GM12872 (cell line): ENCODE data around the gene HCFC1.

Experiments used
- TF ChIP-seq, protein P1 (sequence below): IDR thresholded peaks from 3 replicates; pipeline ENCODE4 v1.5.1; 2011; ENCODE audit warnings: low read depth, mild to moderate bottlenecking, low read length, moderate library complexity; ENCODE audit not compliant: insufficient read depth

HCFC1 gene

DNA sequence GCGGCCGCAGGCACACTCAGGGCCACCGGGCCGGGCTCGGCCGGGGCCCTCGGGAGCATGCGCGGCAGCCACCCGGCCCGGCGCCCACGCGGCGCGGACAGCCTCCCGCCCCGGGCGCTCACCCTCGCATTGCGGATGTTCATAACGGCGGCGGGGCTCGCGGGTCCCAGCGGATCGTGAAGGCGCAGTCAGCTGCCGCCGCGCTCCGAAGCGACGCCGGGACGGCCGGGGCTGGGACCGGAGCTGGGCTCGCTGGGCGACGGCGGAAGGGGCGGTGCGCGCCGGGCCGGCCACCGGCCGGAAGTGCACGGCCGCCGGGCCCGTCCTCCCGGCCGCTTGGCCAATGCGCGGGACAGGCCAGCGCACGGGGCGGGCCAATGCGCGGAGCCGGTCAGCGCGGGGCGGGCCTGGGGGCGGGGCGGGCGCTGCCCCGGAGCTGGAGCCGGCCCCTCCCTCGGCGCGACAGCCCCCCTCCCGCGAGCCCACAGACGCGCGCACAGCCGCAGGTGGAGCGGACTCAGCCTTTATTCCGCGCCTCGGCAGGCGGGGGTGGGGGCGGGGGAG is 36.8 kb downstream of the HCFC1 start, which contains the start of gene NAA10:
NAA10 (minus strand) TSS at position 276 of the 564 bp plus-strand sequence; CDS start at position 143, 133 bp downstream.
- TF ChIP-seq, protein P1, sequence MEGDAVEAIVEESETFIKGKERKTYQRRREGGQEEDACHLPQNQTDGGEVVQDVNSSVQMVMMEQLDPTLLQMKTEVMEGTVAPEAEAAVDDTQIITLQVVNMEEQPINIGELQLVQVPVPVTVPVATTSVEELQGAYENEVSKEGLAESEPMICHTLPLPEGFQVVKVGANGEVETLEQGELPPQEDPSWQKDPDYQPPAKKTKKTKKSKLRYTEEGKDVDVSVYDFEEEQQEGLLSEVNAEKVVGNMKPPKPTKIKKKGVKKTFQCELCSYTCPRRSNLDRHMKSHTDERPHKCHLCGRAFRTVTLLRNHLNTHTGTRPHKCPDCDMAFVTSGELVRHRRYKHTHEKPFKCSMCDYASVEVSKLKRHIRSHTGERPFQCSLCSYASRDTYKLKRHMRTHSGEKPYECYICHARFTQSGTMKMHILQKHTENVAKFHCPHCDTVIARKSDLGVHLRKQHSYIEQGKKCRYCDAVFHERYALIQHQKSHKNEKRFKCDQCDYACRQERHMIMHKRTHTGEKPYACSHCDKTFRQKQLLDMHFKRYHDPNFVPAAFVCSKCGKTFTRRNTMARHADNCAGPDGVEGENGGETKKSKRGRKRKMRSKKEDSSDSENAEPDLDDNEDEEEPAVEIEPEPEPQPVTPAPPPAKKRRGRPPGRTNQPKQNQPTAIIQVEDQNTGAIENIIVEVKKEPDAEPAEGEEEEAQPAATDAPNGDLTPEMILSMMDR = no peak

GRCh38 chrX:153934148-153934761 is 37.4 kb downstream of the HCFC1 start:
- TF ChIP-seq, protein P1 = no peak

DNA sequence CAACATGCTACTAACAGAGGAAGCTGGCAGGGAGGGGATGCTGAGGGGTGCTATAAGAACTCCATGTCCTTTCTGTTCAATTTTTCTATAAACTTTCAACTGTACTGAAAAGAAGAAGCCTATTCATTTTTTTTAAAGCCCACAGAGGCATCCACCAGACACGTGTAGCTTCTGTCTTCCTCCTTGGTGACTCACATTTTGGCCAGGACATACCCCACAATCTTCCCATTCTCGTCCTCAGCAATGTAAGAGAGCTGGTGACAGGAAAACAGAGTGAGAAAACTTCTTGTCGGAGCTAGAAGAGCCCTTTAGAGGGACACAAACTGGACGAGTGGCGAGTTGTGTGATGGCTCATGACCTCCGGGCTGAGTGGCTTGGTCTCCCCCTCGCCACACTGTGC is 37.9 kb downstream of the HCFC1 start:
- TF ChIP-seq, protein P1 = no peak

DNA sequence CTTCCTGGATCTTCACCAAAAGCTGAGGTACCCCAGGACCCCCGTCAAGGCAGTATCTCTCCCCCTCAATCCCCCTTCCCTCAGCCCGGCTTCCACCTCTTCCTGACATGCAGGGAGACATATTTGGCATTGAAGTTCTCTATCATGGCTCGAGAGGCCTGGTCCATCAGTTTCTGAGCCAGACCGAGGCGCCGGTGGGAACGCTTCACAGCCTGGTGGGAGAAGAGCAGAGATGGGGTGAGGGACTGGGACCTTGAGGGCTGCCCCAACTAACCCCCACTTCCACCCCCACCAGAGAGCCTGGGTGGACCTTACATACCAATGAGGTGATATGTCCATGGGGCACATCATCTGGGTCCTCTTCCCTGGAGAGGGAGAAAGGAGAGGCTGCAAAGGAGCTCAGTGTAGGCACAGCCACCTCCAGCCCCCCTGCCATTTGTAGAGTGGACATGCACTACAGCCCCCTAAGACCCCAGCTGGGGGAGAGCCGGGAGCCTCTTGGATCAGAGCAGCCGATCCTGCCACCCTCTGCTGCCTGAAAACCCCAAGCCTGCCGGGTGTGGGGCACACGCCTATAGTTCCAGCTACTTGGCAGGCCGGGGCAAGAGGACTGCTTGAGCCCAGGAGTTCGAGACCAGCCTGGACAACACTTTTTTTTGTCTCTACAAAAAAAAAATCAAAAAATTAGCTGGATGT is 39.2 kb downstream of the HCFC1 start:
- TF ChIP-seq, protein P1 = no peak

- TF ChIP-seq, protein P1 = no peak
Measured at GRCh38 chrX:153931748-153932147, 39.9 kb downstream of the HCFC1 start.

DNA sequence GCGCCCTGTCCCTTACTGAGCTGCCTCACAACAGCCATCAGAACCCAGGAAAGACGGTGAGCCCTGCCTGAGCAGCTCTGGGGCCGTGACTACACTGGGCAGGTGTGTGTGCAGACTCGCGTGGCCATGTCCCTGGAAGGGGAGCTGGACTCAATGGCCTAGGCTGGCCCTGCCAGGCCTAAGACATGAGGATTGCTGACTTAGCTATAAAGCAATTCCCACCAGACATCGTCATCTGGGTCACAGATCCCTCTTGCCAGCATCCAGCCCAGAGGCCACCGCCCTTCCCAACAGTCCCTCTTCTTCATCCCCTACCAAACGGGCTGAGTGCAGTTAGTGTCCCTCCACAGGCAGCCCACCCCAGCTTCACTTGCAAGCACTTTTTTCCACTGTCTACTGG is 40.5 kb downstream of the HCFC1 start:
- TF ChIP-seq, protein P1 = no peak

GRCh38 chrX:153930011-153930910 is 41.4 kb downstream of the HCFC1 start:
- TF ChIP-seq, protein P1 = no peak
